ENCODE measurements around the gene BSG.
"Not testable (repeated sequence)": the region's sequence is repeated elsewhere in the genome, so short reads cannot be mapped to it uniquely, and the experiment has no call there.

The BSG gene

DNA sequence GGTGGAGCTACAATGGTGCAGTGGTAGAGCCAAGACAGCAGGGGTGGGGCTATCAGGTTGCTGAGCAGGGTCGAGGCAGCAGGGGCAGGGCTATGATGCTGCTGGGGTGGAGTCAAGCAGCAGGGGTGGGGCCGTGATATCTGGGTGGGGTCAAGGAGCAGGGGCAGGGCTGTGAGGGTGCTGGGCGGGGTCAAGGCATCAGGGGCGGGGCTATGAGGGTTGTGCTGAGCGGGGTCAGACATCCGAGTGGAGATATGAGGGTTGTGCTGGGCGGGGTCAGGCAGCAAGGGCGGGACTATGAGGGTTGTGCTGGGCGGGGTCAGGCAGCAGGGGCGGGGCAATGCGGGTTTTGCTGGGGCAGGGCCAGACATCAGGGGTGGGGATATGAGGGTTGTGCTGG is 32.0 kb downstream of the BSG start:
- no peak for DNase-seq (ENCODE audit: low spot score)

DNA sequence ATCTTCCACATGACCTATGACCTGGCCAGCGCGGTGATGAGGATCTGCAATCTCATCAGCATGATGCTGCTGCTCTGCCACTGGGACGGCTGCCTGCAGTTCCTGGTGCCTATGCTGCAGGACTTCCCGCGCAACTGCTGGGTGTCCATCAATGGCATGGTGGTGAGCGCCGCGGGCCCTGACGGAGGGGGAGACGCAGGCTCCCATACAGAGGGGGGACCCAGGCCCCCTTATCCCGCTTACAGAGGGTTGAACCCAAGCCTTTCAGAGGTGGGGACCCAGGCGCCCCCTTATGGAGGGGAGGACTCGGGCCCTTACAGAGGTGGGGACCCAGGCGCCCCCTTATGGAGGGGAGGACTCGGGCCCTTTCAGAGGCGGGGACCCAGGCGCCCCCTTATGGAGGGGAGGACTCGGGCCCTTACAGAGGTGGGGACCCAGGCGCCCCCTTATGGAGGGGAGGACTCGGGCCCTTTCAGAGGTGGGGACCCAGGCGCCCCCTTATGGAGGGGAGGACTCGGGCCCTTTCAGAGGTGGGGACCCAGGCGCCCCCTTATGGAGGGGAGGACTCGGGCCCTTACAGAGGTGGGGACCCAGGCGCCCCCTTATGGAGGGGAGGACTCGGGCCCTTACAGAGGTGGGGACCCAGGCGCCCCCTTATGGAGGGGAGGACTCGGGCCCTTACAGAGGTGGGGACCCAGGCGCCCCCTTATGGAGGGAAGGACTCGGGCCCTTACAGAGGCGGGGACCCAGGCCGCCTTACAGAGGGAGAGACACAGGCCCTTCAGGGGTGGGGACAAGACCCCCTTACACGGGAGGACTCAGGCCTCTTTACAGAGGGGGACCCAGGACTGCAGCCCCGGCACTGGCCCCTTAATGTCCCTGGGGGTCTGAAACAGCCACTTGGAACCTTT is 32.9 kb downstream of the BSG start:
- not testable (repeated sequence) for DNase-seq (ENCODE audit: low spot score)

GRCh38 chr19:607301-608154 is 35.1 kb downstream of the BSG start:
- DNase-seq (ENCODE audit: low spot score) = no peak

- no peak for DNase-seq (ENCODE audit: low spot score)
Observed at GRCh38 chr19:608155-609003, 36.0 kb downstream of the BSG start.

GRCh38 chr19:609004-609346 is 36.6 kb downstream of the BSG start:
- DNase-seq (ENCODE audit: low spot score) = peak; percentile 88

GRCh38 chr19:610071-610800 is 37.8 kb downstream of the BSG start:
- DNase-seq (ENCODE audit: low spot score) = no peak

DNA sequence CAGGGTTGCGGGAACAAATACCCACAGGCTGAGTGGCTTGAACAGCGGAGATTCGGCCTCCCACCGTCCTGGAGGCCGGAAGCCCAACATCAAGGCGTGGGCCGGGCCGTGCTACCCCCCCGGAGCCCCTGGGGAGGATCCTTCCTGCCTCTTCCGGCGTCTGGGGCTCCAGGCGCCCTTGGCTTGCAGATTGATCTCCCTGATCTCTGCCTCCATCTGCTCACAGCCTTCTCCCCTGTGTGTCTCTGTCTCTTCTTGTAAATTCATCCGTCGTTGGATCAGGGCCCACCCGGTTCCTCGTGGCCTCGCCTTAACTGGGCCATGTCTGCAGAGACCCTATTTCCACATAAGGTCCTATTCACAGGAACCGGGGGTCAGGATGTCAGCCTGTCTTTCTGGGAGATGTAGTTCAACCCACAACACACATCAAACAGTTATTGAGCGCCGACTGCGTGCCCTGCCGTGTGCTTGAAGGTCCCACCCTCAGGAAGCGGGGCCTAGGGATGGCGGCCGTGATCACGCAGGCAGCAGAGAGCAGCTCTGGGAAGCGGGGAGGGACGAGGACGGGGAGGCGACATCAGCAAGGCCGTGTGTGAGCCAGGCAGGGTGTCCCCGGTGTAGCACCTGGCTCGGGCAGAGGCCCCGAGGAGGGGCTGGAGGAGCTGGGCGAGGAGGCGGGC is 38.5 kb downstream of the BSG start:
- DNase-seq (ENCODE audit: low spot score) = no peak

DNA sequence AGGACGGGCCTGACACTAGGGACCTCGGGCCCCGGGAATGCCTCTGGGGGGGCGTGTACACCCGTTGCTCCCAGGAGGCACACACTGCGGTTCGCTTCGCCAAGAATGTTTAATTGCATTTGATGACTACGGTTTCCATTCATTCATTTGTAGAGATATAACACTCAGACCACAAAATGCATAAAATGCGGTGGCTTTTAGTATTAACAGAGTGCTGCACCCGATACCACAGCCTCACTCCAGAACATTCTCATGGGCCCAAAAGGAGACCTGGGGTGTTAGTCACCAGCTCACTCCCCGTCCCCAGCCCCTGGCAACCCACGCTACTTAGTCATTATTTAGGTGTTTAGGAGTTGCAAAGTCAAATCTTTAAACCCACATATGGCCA is 39.1 kb downstream of the BSG start:
- DNase-seq (ENCODE audit: low spot score) = no peak

GRCh38 chr19:612941-613340 is 40.5 kb downstream of the BSG start:
- DNase-seq (ENCODE audit: low spot score) = no peak

DNA sequence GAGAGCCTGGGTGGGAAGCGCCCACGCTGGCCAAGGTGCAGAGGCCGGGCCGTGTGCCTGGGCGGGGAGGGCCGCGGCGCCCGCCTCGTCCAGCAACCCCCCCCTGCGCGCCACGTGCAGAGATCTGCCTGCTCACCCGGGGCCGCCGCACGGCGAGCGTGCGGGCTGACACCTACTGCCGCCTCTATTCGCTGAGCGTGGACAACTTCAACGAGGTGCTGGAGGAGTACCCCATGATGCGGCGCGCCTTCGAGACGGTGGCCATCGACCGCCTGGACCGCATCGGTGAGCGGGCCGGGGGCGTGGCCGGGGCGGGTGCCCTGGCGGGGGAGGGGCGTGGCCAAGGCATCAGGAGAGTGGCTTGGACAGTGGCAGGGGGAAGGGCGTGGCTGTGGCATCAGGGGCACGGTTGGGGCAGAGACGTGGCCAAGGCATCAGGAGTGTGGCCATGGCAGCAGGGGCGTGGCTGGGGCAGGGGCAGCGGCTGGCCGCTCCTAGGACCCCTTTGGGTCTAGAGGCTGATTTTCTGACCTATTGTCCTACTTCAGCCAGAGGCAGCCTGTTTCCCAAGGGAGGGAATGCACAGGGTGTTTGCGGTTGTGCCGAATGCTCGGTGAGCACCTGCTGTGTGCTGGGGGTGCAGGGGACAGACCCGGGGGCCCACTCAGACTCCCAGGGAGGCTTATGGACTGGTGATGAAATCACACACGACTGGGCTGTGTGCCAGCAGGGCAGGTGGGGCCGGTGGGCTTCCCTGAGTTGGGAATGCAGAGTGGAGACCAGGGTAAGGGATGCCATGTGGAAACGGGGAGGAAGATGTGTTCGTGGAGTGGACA is 41.6 kb downstream of the BSG start:
- no peak for DNase-seq (ENCODE audit: low spot score)

DNA sequence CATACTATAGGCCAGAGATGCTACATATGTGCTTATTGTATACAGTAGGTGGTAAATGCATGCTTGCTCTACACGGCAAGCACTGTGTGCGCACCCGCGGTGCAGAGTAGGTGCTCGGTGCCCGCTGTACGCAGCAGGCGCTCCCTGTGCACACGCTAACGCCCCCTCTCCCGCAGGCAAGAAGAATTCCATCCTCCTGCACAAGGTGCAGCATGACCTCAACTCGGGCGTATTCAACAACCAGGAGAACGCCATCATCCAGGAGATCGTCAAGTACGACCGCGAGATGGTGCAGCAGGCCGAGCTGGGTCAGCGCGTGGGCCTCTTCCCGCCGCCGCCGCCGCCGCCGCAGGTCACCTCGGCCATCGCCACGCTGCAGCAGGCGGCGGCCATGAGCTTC is 43.2 kb downstream of the BSG start:
- DNase-seq (ENCODE audit: low spot score) = no peak

DNA sequence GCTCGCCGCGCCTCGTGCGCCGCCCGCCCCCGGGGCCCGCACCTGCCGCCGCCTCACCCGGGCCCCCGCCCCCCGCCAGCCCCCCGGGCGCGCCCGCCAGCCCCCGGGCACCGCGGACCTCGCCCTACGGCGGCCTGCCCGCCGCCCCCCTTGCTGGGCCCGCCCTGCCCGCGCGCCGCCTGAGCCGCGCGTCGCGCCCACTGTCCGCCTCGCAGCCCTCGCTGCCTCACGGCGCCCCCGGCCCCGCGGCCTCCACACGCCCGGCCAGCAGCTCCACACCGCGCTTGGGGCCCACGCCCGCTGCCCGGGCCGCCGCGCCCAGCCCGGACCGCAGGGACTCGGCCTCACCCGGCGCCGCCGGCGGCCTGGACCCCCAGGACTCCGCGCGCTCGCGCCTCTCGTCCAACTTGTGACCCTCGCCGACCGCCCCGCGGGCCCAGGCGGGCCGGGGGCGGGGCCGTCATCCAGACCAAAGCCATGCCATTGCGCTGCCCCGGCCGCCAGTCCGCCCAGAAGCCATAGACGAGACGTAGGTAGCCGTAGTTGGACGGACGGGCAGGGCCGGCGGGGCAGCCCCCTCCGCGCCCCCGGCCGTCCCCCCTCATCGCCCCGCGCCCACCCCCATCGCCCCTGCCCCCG is 43.8 kb downstream of the BSG start:
- DNase-seq (ENCODE audit: low spot score) = no peak

DNA sequence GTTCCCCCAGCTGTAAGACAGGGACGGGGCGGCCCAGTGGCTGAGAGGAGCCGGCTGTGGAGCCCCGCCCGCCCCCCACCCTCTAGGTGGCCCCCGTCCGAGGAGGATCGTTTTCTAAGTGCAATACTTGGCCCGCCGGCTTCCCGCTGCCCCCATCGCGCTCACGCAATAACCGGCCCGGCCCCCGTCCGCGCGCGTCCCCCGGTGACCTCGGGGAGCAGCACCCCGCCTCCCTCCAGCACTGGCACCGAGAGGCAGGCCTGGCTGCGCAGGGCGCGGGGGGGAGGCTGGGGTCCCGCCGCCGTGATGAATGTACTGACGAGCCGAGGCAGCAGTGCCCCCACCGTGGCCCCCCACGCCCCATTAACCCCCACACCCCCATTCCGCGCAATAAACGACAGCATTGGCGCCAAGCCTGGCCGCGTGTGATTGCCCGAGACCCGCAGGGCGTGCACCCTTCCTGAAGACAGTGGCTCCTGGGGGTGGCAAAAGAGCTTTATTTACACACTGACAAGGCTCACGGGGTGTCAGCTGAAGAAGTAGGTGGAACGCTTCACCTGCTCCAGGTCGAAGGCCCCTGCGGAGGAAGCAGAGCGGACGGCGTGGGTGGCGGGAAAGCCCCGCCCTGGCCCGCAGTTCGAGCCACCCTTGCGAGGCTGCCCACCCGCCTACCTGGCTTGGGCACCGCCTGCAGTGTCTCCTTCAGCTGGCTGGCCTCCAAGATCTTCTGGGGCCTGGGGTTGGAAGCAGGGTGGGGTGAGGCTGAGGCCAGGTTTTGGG is 44.5 kb downstream of the BSG start:
- DNase-seq (ENCODE audit: low spot score) = no peak

GRCh38 chr19:617551-618246 is 45.3 kb downstream of the BSG start:
- no peak for DNase-seq (ENCODE audit: low spot score)

- no peak for DNase-seq (ENCODE audit: low spot score)
Observed at GRCh38 chr19:618247-618619, 45.8 kb downstream of the BSG start.

- no peak for DNase-seq (ENCODE audit: low spot score)
Observed at GRCh38 chr19:618674-619285, 46.4 kb downstream of the BSG start.

DNA sequence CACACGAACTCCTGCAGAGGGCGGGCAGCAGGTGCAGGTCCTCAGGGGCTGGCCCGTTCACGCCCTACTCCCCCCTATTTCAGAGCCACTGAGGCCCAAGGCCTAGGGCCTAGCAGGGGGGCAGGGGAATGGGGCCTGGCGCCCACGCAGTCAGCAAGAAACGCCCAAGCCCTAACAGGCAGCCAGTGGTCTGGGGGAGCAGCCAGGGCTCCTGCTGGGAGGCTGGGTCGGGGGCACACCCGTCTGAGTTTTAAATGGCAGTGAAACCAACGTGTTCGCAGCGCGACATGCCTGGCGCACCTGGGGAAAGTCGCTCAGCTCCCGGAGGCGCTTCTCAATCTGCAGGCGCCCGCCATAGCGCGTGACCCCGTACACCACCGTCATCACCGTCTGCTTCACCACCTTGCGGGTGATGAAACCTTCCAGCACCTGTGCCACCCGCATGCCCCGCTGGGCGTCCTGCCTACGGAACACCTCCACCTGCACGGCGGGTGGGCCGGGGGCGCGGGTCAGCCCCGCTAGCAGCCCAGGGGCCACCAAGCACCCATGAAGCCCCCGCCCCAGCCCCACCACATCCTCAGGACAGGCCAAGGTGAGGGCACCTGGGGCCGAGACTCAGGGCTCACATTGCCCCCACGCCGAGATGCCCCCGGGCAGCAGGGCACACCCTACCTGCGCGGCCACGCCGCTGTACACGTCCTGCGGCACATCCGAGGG is 47.0 kb downstream of the BSG start:
- no peak for DNase-seq (ENCODE audit: low spot score)
